Spleen (tissue), 7 donors: ENCODE data around the gene MRC1.

ENCODE experiments used
- CTCF ChIP-seq, 11 experiments: fragments of 200-600 bp in 7 of 11; fragments of 450-650 bp in 4 of 11; sonication (generic) in 4 of 11; IDR thresholded peaks in 8 of 11; conservative IDR thresholded peaks in 3 of 11; 1 replicate in 7 of 11; 2 replicates in 4 of 11; pipeline versions ENCODE4 v1.4.0 to v1.8.0; 2016 to 2021; ENCODE audit warnings: antibody characterized with exemption in 11 of 11, inconsistent platforms in 4 of 11, mild to moderate bottlenecking in 1 of 11
- POLR2A ChIP-seq, 3 donors: fragments of 450-650 bp; IDR thresholded peaks; one replicate each; pipeline ENCODE4 v1.5.1; 2017; ENCODE audit warnings: antibody characterized with exemption in 3 of 3, mild to moderate bottlenecking in 1 of 3
- POLR2AphosphoS5 ChIP-seq, 3 donors: sonication (generic); formaldehyde crosslinking; IDR thresholded peaks; one replicate each; pipeline ENCODE4 v1.5.1; 2017; ENCODE audit warnings: antibody characterized with exemption in 3 of 3
- donor health status: DM: no; HTN: no; CAD: no; lungs with moderate emphysema.
- donor health status: DM: no; HTN: no; CAD: no.
- donor health status: DM: no; HTN: no; CAD: no.

- TF ChIP-seq POLR2A (IDR thresholded peaks at IDR 0.05) (no peak), CTCF (IDR thresholded peaks at IDR 0.05 in 8 of 11, conservative IDR thresholded peaks at IDR 0.05 in 3 of 11) (no peak), POLR2AphosphoS5 (IDR thresholded peaks at IDR 0.05) (no peak)
Measured at GRCh38 chr10:17950726-17951125, 141.6 kb downstream of the MRC1 start.
